ENCODE results near the gene KRT86. TPM values are rescaled to one million over a fixed set of nuclear protein-coding genes. Genes with fewer than 3 reads are reported as not detected.

KRT86 gene
- total RNA-seq, 1 donor from 2014 or later, result not detected

DNA sequence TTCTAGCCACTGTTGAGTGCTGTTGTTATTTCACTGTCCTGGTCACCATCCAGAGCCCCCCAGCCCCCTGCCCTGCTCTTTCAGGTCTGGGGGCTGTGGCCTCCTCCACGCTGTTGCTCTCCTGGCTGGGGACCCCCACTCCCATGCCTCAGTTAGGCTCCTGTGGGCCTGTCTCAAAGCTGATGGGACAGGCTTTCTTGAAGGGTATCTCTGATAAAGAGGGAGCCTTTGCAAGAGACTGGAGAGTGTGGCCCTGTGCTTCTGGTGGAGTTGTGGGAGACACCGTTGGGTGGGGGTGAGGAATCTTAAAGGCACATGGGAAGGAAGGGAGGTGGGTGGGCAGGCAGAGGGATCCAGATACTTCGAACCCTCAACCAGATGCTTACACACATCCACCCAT is 12.2 kb upstream of the KRT86 start:
- Mint-ChIP-seq H3K4me1 (ENCODE audit: low read depth) (no peaks in the 10 kb centered on the region), H3K27ac (no peak overlapping the region), H3K9me3 (ENCODE audit: low read depth) (peaks cover 10% of the 10 kb centered on the region), H3K4me3 (ENCODE audit: low read depth) (no peak overlapping the region), H3K27me3 (peaks cover 53% of the 10 kb centered on the region), H3K36me3 (ENCODE audit: insufficient read depth) (no peaks in the 10 kb centered on the region)
- DNase-seq (ENCODE audit: low spot score, unreplicated experiment), result no peak
- TF ChIP-seq, protein P1, sequence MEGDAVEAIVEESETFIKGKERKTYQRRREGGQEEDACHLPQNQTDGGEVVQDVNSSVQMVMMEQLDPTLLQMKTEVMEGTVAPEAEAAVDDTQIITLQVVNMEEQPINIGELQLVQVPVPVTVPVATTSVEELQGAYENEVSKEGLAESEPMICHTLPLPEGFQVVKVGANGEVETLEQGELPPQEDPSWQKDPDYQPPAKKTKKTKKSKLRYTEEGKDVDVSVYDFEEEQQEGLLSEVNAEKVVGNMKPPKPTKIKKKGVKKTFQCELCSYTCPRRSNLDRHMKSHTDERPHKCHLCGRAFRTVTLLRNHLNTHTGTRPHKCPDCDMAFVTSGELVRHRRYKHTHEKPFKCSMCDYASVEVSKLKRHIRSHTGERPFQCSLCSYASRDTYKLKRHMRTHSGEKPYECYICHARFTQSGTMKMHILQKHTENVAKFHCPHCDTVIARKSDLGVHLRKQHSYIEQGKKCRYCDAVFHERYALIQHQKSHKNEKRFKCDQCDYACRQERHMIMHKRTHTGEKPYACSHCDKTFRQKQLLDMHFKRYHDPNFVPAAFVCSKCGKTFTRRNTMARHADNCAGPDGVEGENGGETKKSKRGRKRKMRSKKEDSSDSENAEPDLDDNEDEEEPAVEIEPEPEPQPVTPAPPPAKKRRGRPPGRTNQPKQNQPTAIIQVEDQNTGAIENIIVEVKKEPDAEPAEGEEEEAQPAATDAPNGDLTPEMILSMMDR (IDR thresholded peaks at IDR 0.05; ENCODE audit: unreplicated experiment), result no peak

DNA sequence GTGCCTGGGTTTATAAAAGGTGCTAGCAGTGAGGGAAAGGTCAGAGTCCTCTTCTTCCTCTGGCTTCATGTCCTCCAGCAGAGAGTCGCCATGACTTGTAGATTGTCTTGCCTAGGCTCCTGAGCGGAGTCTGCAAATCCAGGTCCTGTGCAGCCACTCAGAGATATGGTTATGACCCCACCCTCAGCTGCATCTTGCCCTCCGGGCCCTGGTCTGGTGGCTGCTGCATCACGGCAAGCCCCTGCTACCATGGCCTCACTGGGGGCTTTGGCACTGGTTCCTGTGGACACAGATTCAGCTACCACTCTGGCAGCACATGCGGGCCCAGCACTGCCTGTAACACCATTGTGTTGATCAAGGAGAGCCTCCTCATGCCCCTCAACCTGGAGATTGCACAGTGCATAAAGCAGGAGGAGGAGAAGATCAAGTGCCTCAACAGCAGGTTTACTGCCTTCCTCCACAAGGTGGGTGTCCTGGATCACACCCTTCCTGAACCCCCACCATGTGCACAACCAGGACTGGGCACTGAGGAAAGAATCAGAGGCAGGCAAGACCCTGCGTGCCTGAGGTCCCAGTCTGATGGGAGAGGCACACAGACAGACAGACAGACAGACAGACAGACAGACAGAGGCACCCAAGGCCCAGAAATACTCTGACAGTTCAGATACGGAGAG is 10.5 kb upstream of the KRT86 start:
- Mint-ChIP-seq H3K36me3 (ENCODE audit: insufficient read depth) (no peaks in the 10 kb centered on the region), H3K27me3 (peaks cover 48% of the 10 kb centered on the region), H3K4me1 (ENCODE audit: low read depth) (no peaks in the 10 kb centered on the region), H3K9me3 (ENCODE audit: low read depth) (peaks cover 10% of the 10 kb centered on the region), H3K4me3 (ENCODE audit: low read depth) (no peak overlapping the region), H3K27ac (no peak overlapping the region)
- TF ChIP-seq, protein P1 (IDR thresholded peaks at IDR 0.05; ENCODE audit: unreplicated experiment), result no peak
- DNase-seq (ENCODE audit: low spot score, unreplicated experiment), result no peak

DNA sequence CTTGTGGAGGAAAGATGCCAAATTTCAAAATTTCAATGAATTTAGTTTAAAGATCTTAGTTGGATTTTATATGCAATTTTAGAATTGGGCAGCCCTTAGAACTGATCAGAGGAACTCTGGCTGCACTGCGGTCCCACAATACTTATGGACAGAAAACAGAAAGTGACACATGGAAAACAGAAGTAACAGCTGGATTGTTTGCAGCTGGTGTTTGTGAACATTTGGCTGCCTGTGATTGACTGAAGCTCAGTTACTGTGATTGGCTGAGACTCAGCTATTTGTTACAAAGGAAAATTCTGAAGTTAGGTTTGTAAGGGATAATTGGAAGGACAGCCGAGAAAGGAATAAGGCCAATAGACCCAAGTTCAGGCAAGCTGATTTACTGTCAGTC is 10.0 kb upstream of the KRT86 start:
- H3K4me3 Mint-ChIP-seq (ENCODE audit: low read depth), result no peak overlapping the region
- H3K27ac Mint-ChIP-seq, result no peak overlapping the region
- TF ChIP-seq, protein P1 (IDR thresholded peaks at IDR 0.05; ENCODE audit: unreplicated experiment), result no peak
- H3K36me3 Mint-ChIP-seq (ENCODE audit: insufficient read depth), result no peaks in the 10 kb centered on the region
- DNase-seq (ENCODE audit: low spot score, unreplicated experiment), result no peak
- no peaks in the 10 kb centered on the region for H3K4me1 Mint-ChIP-seq (ENCODE audit: low read depth)
- H3K9me3 Mint-ChIP-seq (ENCODE audit: low read depth), result peaks cover 10% of the 10 kb centered on the region
- H3K27me3 Mint-ChIP-seq, result peaks cover 43% of the 10 kb centered on the region

DNA sequence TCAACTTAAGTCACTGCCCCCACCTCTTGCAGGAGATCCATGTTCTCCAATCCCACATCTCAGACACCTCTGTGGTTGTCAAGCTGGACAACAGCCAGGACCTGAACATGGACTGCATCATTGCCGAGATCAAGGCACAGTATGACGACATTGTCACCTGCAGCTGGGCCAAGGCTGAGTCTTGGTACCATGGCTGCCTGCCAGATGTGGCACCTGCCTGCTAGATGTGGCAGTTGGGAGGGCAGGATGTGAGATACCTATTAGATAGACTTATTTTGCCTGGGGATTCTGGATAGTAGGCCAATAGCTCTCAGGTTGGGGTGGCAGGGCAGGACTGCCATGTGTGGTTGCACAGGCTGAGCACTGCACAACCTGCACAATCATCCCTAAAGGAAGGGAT is 7.9 kb upstream of the KRT86 start:
- Mint-ChIP-seq H3K4me3 (ENCODE audit: low read depth) (no peak overlapping the region), H3K36me3 (ENCODE audit: insufficient read depth) (no peaks in the 10 kb centered on the region), H3K27me3 (peaks cover 33% of the 10 kb centered on the region), H3K9me3 (ENCODE audit: low read depth) (peaks cover 8% of the 10 kb centered on the region), H3K27ac (no peak overlapping the region), H3K4me1 (ENCODE audit: low read depth) (no peaks in the 10 kb centered on the region)
- DNase-seq (ENCODE audit: low spot score, unreplicated experiment), result no peak
- TF ChIP-seq, protein P1 (IDR thresholded peaks at IDR 0.05; ENCODE audit: unreplicated experiment), result no peak

DNA sequence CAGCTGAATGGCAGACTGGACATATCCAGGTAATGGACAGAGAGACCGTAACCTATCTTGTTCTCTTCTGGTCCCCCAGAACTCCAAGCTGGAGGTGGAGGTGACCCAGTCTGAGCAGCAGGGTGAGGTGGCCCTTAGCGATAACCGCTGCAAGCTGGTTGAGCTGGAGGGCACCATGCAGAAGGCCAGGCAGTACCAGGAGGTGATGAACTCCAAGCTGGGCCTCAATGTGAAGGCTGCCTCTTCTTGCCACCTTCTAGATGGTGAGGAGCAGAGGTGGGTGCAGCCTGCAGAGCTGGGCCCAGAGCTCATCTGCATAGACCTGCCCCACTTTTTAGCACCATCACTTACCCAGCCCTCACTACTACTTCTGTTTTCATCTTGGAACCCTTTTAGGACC is 7.2 kb upstream of the KRT86 start:
- no peaks in the 10 kb centered on the region for H3K36me3 Mint-ChIP-seq (ENCODE audit: insufficient read depth)
- no peak overlapping the region for H3K4me3 Mint-ChIP-seq (ENCODE audit: low read depth)
- H3K9me3 Mint-ChIP-seq (ENCODE audit: low read depth), result peaks cover 4% of the 10 kb centered on the region
- H3K4me1 Mint-ChIP-seq (ENCODE audit: low read depth), result no peaks in the 10 kb centered on the region
- H3K27ac Mint-ChIP-seq, result no peak overlapping the region
- no peak for DNase-seq (ENCODE audit: low spot score, unreplicated experiment)
- TF ChIP-seq, protein P1 (IDR thresholded peaks at IDR 0.05; ENCODE audit: unreplicated experiment), result no peak
- H3K27me3 Mint-ChIP-seq, result peaks cover 32% of the 10 kb centered on the region
